Aorta (tissue), 5 donors: ENCODE measurements around the gene TSHZ1. TPM values are rescaled to one million over a fixed set of nuclear protein-coding genes. Genes with fewer than 3 reads are reported as not detected.

Experiments
- ATAC-seq: fragments of 200-7000 bp; cut with Tn5 transposase; one replicate; pipeline ENCODE4 v1.9.1; 2022; ENCODE audit warnings: moderate library complexity; ENCODE audit not compliant: low FRiP score
- DNase-seq, 2 donors: peaks; one replicate each; pipeline ENCODE4 v3.0.0-alpha.2; 2020
- H3K27ac ChIP-seq, 2 donors: one replicate each; pipeline ENCODE4 v1.5.1; 2013; ENCODE audit warnings: low read length in 2 of 2, mild to moderate bottlenecking in 2 of 2, moderate library complexity in 2 of 2, control low read depth in 1 of 2, inconsistent platforms in 1 of 2, low read depth in 1 of 2
- H3K27me3 ChIP-seq, 2 donors: one replicate each; pipeline ENCODE4 v1.6.1; 2013; ENCODE audit warnings: control low read depth in 1 of 2, low read length in 1 of 2, mild to moderate bottlenecking in 1 of 2, moderate library complexity in 1 of 2; ENCODE audit not compliant: insufficient read depth in 2 of 2, control insufficient read depth in 1 of 2
- H3K36me3 ChIP-seq, 2 donors: one replicate each; pipeline ENCODE4 v1.6.1; 2013; ENCODE audit warnings: control low read depth in 1 of 2, low read length in 1 of 2, mild to moderate bottlenecking in 1 of 2; ENCODE audit not compliant: insufficient read depth in 2 of 2, control insufficient read depth in 1 of 2
- H3K4me1 ChIP-seq, 2 donors: one replicate each; pipeline ENCODE4 v1.6.1; 2013; ENCODE audit warnings: low read length in 2 of 2, control low read depth in 1 of 2, mild to moderate bottlenecking in 1 of 2, moderate library complexity in 1 of 2; ENCODE audit not compliant: insufficient read depth in 2 of 2, control insufficient read depth in 1 of 2
- H3K4me3 ChIP-seq, 2 donors: one replicate each; pipeline ENCODE4 v1.5.1; 2013; ENCODE audit warnings: low read length in 2 of 2, control low read depth in 1 of 2, mild to moderate bottlenecking in 1 of 2
- H3K9me3 ChIP-seq: one replicate; pipeline ENCODE4 v1.6.1; 2013; ENCODE audit warnings: mild to moderate bottlenecking, low read length; ENCODE audit not compliant: control insufficient read depth
- WGBS, 2 donors: extraction: QIAGEN DNeasy Blood & Tissue Kit; methylation state at CpG; one replicate each; pipeline ENCODE4 v1.1.7; 2013; 5-methylcytosine and 5-hydroxymethylcytosine counted together
- intact Hi-C, 2 donors: fragments of 100-400 bp; cut with DNase I; formaldehyde crosslinking; loops; one replicate each; pipeline versions ENCODE4 v1.14.2 to v1.15.0; 2022
- long read RNA-seq, 2 donors: library from polyadenylated mRNA; unstranded; transcript quantifications; one replicate each; pipeline ENCODE4 v2.0.0, GENCODE V29; 2020 to 2021
- polyA plus RNA-seq, 2 donors: library from polyadenylated mRNA; stranded (reverse); fragments of 200-250 nt; gene quantifications; one replicate each; pipeline ENCODE4 v1.2.3, GENCODE V29; 2013
- total RNA-seq, 2 donors: library from RNA; stranded (reverse); fragmentation: NEBNext Ultra II Directional; extraction: Animal tissue kit (Norgen Biotek cat#: 25700); gene quantifications; one replicate each; pipeline ENCODE4 v1.2.1, GENCODE V29; 2021
- donor health status: healthy with polysubstance abuse.
- donor health status: Bipolar disorder and iron deficiency.
- donor health status: DM: no; HTN: no; CAD: no.
- donor health status: DM: no; HTN: no; CAD: no.
- donor health status: DM: yes; HTN: yes; CAD: no.

TSHZ1 gene
- total RNA-seq (10 to 100 TPM; 15.9 to 26.0 TPM), polyA plus RNA-seq (1 to 10 TPM; 3.3 to 7.7 TPM)
- long read RNA-seq, donor 1, full-length matches to known transcripts = 26 of 26 reads
- long read RNA-seq, donor 1, partial matches to known transcripts = 0 of 26 reads
- long read RNA-seq, donor 1, other reads (novel, unspliced or antisense) = 0 of 26 reads
- long read RNA-seq, donor 2, full-length matches to known transcripts = 13 of 15 reads
- long read RNA-seq, donor 2, partial matches to known transcripts = 0 of 15 reads
- long read RNA-seq, donor 2, other reads (novel, unspliced or antisense) = 2 of 15 reads

GRCh38 chr18:75210274-75211001 lies at the start of gene TSHZ1:
TSHZ1 (plus strand) TSS chr18:75210797; CDS start chr18:75211877, 1,080 bp downstream.
- ATAC-seq = peak; percentile 73
- no peaks in the 10 kb centered on the region for H3K27me3 ChIP-seq

GRCh38 chr18:75161256-75162028 lies 49.2 kb upstream of the TSHZ1 start:
- H3K4me1 ChIP-seq = no peaks in the 10 kb centered on the region
- WGBS, 2 donors = 71 to 73% methylated on average over 14 of the region's 14 CpGs
- intact Hi-C loops = loop anchor here in 1 of 2 donors (10.0 kb wide), 1 partner anchor 57 kb away; no protein-coding TSS in a partner anchor
- DNase-seq (no peak), ATAC-seq (no peak)
- no peak overlapping the region for H3K27ac ChIP-seq
- H3K9me3 ChIP-seq = no peaks in the 10 kb centered on the region
- no peaks in the 10 kb centered on the region for H3K27me3 ChIP-seq
- no peaks in the 10 kb centered on the region for H3K36me3 ChIP-seq
- no peak overlapping the region for H3K4me3 ChIP-seq

More at GRCh38 chr18:75210274-75211001, at the start of gene TSHZ1:
- peaks cover 0 to 4% of the 10 kb centered on the region in 2 donors for H3K4me1 ChIP-seq
- 0 to 1% methylated on average over 15 of the region's 15 CpGs for WGBS, 2 donors
- H3K27ac ChIP-seq = peak within 1 kb of the TSS; percentile 75 to 81
- DNase-seq = no peak
- H3K4me3 ChIP-seq = peak within 1 kb of the TSS; percentile 94 to 98
- intact Hi-C loops = loop anchor here in 1 of 2 donors (5.0 to 10.0 kb wide), 2 partner anchors 37 to 206 kb away; no protein-coding TSS in a partner anchor
- no peaks in the 10 kb centered on the region for H3K9me3 ChIP-seq
- H3K36me3 ChIP-seq = no peaks in the 10 kb centered on the region

- H3K9me3 ChIP-seq = no peaks in the 10 kb centered on the region
- WGBS, 2 donors = 53 to 66% methylated on average over 3 of the region's 3 CpGs
- no peak for DNase-seq
- no peak overlapping the region for H3K4me3 ChIP-seq
- no peaks in the 10 kb centered on the region for H3K27me3 ChIP-seq
- H3K36me3 ChIP-seq = no peaks in the 10 kb centered on the region
- intact Hi-C loops = loop anchor here in 1 of 2 donors (10.0 kb wide), 1 partner anchor 58 kb away; no protein-coding TSS in a partner anchor
- H3K4me1 ChIP-seq = no peaks in the 10 kb centered on the region
- ATAC-seq = no peak
- no peak overlapping the region for H3K27ac ChIP-seq
Measured at GRCh38 chr18:75162467-75162866, 48.1 kb upstream of the TSHZ1 start.

- DNase-seq (no peak), ATAC-seq (no peak)
- Histone ChIP-seq H3K27me3 (no peaks in the 10 kb centered on the region), H3K27ac (no peak overlapping the region), H3K4me3 (no peak overlapping the region), H3K36me3 (no peaks in the 10 kb centered on the region), H3K9me3 (no peaks in the 10 kb centered on the region), H3K4me1 (no peaks in the 10 kb centered on the region)
- intact Hi-C loops = loop anchor here in 1 of 2 donors (10.0 kb wide), 1 partner anchor 58 kb away; no protein-coding TSS in a partner anchor
- 90 to 96% methylated on average over 4 of the region's 4 CpGs for WGBS, 2 donors
Measured at GRCh38 chr18:75162978-75163377, 47.6 kb upstream of the TSHZ1 start.

- H3K4me3 ChIP-seq = no peak overlapping the region
- H3K9me3 ChIP-seq = no peaks in the 10 kb centered on the region
- H3K36me3 ChIP-seq = no peaks in the 10 kb centered on the region
- H3K4me1 ChIP-seq = no peaks in the 10 kb centered on the region
- no peaks in the 10 kb centered on the region for H3K27me3 ChIP-seq
- H3K27ac ChIP-seq = no peak overlapping the region
- DNase-seq (no peak), ATAC-seq (no peak)
- intact Hi-C loops = loop anchor here in 1 of 2 donors (10.0 kb wide), 1 partner anchor 59 kb away; no protein-coding TSS in a partner anchor
- WGBS, 2 donors = 87 to 94% methylated on average over 4 of the region's 4 CpGs
Measured at GRCh38 chr18:75163736-75164135, 46.9 kb upstream of the TSHZ1 start.

GRCh38 chr18:75164479-75164878 lies 46.1 kb upstream of the TSHZ1 start:
- Histone ChIP-seq H3K4me3 (no peak overlapping the region), H3K36me3 (no peaks in the 10 kb centered on the region), H3K27me3 (no peaks in the 10 kb centered on the region), H3K4me1 (no peaks in the 10 kb centered on the region), H3K27ac (no peak overlapping the region), H3K9me3 (no peaks in the 10 kb centered on the region)
- intact Hi-C loops = loop anchor here in 1 of 2 donors (10.0 kb wide), 1 partner anchor 60 kb away; no protein-coding TSS in a partner anchor
- ATAC-seq = no peak
- DNase-seq = no peak
- WGBS, 2 donors = 92 to 94% methylated on average over 3 of the region's 3 CpGs

GRCh38 chr18:75165926-75166325 lies 44.7 kb upstream of the TSHZ1 start:
- peaks cover under 1% of the 10 kb centered on the region for H3K9me3 ChIP-seq
- H3K27me3 ChIP-seq = no peaks in the 10 kb centered on the region
- ATAC-seq (no peak), DNase-seq (no peak)
- H3K36me3 ChIP-seq = no peaks in the 10 kb centered on the region
- no peak overlapping the region for H3K27ac ChIP-seq
- H3K4me1 ChIP-seq = no peaks in the 10 kb centered on the region
- no peak overlapping the region for H3K4me3 ChIP-seq
- intact Hi-C loops = loop anchor here in 1 of 2 donors (10.0 kb wide), 1 partner anchor 61 kb away; no protein-coding TSS in a partner anchor
- WGBS, 2 donors = 88 to 95% methylated on average over 8 of the region's 8 CpGs

GRCh38 chr18:75167137-75167536 lies 43.5 kb upstream of the TSHZ1 start:
- Histone ChIP-seq H3K36me3 (no peaks in the 10 kb centered on the region), H3K27me3 (no peaks in the 10 kb centered on the region), H3K9me3 (peaks cover 2% of the 10 kb centered on the region), H3K4me3 (no peak overlapping the region), H3K27ac (no peak overlapping the region), H3K4me1 (no peaks in the 10 kb centered on the region)
- intact Hi-C loops = loop anchor here in 1 of 2 donors (10.0 kb wide), 1 partner anchor 62 kb away; no protein-coding TSS in a partner anchor
- 87 to 91% methylated on average over 10 of the region's 10 CpGs for WGBS, 2 donors
- no peak for DNase-seq
- no peak for ATAC-seq
